ENCODE results near the gene ATP2C2.
"Not testable (repeated sequence)": the region's sequence is repeated elsewhere in the genome, so short reads cannot be mapped to it uniquely, and the experiment has no call there.

Gene ATP2C2

GRCh38 chr16:84403435-84403834 lies 35.1 kb downstream of the ATP2C2 start:
- not testable (repeated sequence) for DNase-seq

- DNase-seq, result no peak
Measured at GRCh38 chr16:84404324-84404723, 36.0 kb downstream of the ATP2C2 start.

GRCh38 chr16:84404936-84405639 lies 36.8 kb downstream of the ATP2C2 start:
- DNase-seq, result no peak

- no peak for DNase-seq
Measured at GRCh38 chr16:84406006-84406963, 37.9 kb downstream of the ATP2C2 start.

- DNase-seq, result no peak
Measured at GRCh38 chr16:84407588-84408313, 39.4 kb downstream of the ATP2C2 start.

GRCh38 chr16:84408314-84408690 lies 40.0 kb downstream of the ATP2C2 start:
- DNase-seq, result no peak

GRCh38 chr16:84408856-84409255 lies 40.5 kb downstream of the ATP2C2 start:
- DNase-seq, result no peak

GRCh38 chr16:84410361-84411138 lies 42.2 kb downstream of the ATP2C2 start:
- no peak for DNase-seq

GRCh38 chr16:84411768-84412167 lies 43.4 kb downstream of the ATP2C2 start:
- no peak for DNase-seq

GRCh38 chr16:84412262-84412661 lies 43.9 kb downstream of the ATP2C2 start:
- DNase-seq, result no peak

- no peak for DNase-seq
Measured at GRCh38 chr16:84413244-84414004, 45.1 kb downstream of the ATP2C2 start.

- no peak for DNase-seq
Measured at GRCh38 chr16:84414789-84415326, 46.5 kb downstream of the ATP2C2 start.

GRCh38 chr16:84416407-84417321 lies 48.3 kb downstream of the ATP2C2 start:
- DNase-seq, result no peak

GRCh38 chr16:84418056-84418849 lies 49.9 kb downstream of the ATP2C2 start:
- DNase-seq, result no peak

- DNase-seq, result no peak
Measured at GRCh38 chr16:84419730-84420129, 51.4 kb downstream of the ATP2C2 start.

GRCh38 chr16:84420556-84420955 lies 52.2 kb downstream of the ATP2C2 start:
- not testable (repeated sequence) for DNase-seq

GRCh38 chr16:84421081-84421937 lies 53.0 kb downstream of the ATP2C2 start:
- no peak for DNase-seq

GRCh38 chr16:84421938-84422220 lies 53.5 kb downstream of the ATP2C2 start:
- DNase-seq, result no peak

GRCh38 chr16:84423416-84423837 lies 55.1 kb downstream of the ATP2C2 start:
- no peak for DNase-seq

All from NCI-H1436 treated with DMSO at 0.1 percent for 48 hours (cell line).